ENCODE results near the gene MXRA5. TPM values are rescaled to one million over a fixed set of nuclear protein-coding genes. Genes with fewer than 3 reads are reported as not detected.
A peak's percentile ranks its signal among the peaks of the same experiment; 100 is the strongest.

MXRA5 gene
- total and polyA plus RNA-seq, 2 donors (not counting 3 experiments of a cell fraction or from before 2014, with no cell fraction given), result not detected

- intact Hi-C loops (cut with micrococcal nuclease) (no loop called here), dilution Hi-C loops (cut with MboI; ENCODE audit: extremely low pct_ligation_motif_present, low sequenced_read_pairs) (no loop called here)
- Histone ChIP-seq H3K9me3 (replicated peaks; ENCODE audit: control insufficient read depth, insufficient read depth, low read length) (no peaks in the 10 kb centered on the region), H3K36me3 (ENCODE audit: control insufficient read depth in 2 of 2, extremely low read depth in 1 of 2, insufficient read depth in 2 of 2, low read length in 2 of 2) (no peaks in the 10 kb centered on the region), H3K4me2 (ENCODE audit: insufficient read depth, low read length) (no peak overlapping the region), H3K27me3 (ENCODE audit: control insufficient read depth in 2 of 2, insufficient read depth in 2 of 2, low read length in 2 of 2) (no peaks in the 10 kb centered on the region), H3K27ac (ENCODE audit: insufficient read depth, low read depth, low read length) (no peak overlapping the region), H3K9ac (replicated peaks; ENCODE audit: extremely low read depth, insufficient read depth, low read length) (no peak overlapping the region), H2AFZ (ENCODE audit: low read depth, low read length) (no peak overlapping the region), H3K79me2 (ENCODE audit: control insufficient read depth, insufficient read depth, low read length) (no peaks in the 10 kb centered on the region), H4K20me1 (replicated peaks; ENCODE audit: control insufficient read depth, extremely low read depth, insufficient read depth, low read length) (no peaks in the 10 kb centered on the region), H3K4me3 (replicated peaks in 1 of 3; ENCODE audit: insufficient read depth in 1 of 3, low read depth in 1 of 3, low read length in 3 of 3) (no peak overlapping the region), H3K4me1 (ENCODE audit: control insufficient read depth, extremely low read depth, insufficient read depth, low read length) (peaks cover 2% of the 10 kb centered on the region), H3K9me1 (replicated peaks; ENCODE audit: control insufficient read depth, extremely low read depth, insufficient read depth, low read length) (no peaks in the 10 kb centered on the region)
- FAIRE-seq (no peak), DNase-seq (ENCODE audit: low read depth, low spot score) (peak; percentile 28)
- ChIA-PET CTCF (no interaction called here), POLR2A (no interaction called here)
- BruUV-seq (replicated peaks), result no TSS peak
- TF ChIP-seq FOS (IDR thresholded peaks at IDR 0.05; ENCODE audit: borderline replicate concordance, insufficient read depth, low read length), result no peak
- no peak for TF ChIP-seq POLR2A (IDR thresholded peaks at IDR 0.05; ENCODE audit: low read depth, low read length)
- TF ChIP-seq JUN (IDR thresholded peaks at IDR 0.05; ENCODE audit: borderline replicate concordance, insufficient read depth, insufficient read length, low read depth), result no peak
- TF ChIP-seq, protein P1, sequence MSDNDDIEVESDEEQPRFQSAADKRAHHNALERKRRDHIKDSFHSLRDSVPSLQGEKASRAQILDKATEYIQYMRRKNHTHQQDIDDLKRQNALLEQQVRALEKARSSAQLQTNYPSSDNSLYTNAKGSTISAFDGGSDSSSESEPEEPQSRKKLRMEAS (IDR thresholded peaks at IDR 0.05; ENCODE audit: insufficient read depth, insufficient read length), result no peak
- TF ChIP-seq GATA2 (IDR thresholded peaks at IDR 0.05; ENCODE audit: insufficient read depth, insufficient read length, low read depth, low read length), result peak; percentile 2
Measured at GRCh38 chrX:3286196-3286945, 60.1 kb downstream of the MXRA5 start.

- dilution Hi-C loops (cut with MboI; ENCODE audit: extremely low pct_ligation_motif_present, low sequenced_read_pairs), result no loop called here
- H3K9me1 ChIP-seq (replicated peaks; ENCODE audit: control insufficient read depth, extremely low read depth, insufficient read depth, low read length), result no peaks in the 10 kb centered on the region
- H2AFZ ChIP-seq (ENCODE audit: low read depth, low read length), result no peak overlapping the region
- FAIRE-seq (no peak), DNase-seq (ENCODE audit: low read depth, low spot score) (no peak)
- no TSS peak for BruUV-seq (replicated peaks)
- no peaks in the 10 kb centered on the region for H3K9me3 ChIP-seq (replicated peaks; ENCODE audit: control insufficient read depth, insufficient read depth, low read length)
- H4K20me1 ChIP-seq (replicated peaks; ENCODE audit: control insufficient read depth, extremely low read depth, insufficient read depth, low read length), result no peaks in the 10 kb centered on the region
- TF ChIP-seq, protein P1 (IDR thresholded peaks at IDR 0.05; ENCODE audit: insufficient read depth, insufficient read length), result no peak
- TF ChIP-seq POLR2AphosphoS5 (IDR thresholded peaks at IDR 0.05; ENCODE audit: insufficient read depth, low read depth, low read length) (no peak), FOS (IDR thresholded peaks at IDR 0.05; ENCODE audit: borderline replicate concordance, insufficient read depth, low read length) (no peak), CTCF (IDR thresholded peaks at IDR 0.05; ENCODE audit: extremely low read depth in 1 of 2, insufficient read depth in 1 of 2, low read depth in 1 of 2, low read length in 2 of 2) (no peak), POLR2A (IDR thresholded peaks at IDR 0.05; ENCODE audit: low read depth, low read length) (no peak), JUN (IDR thresholded peaks at IDR 0.05; ENCODE audit: borderline replicate concordance, insufficient read depth, insufficient read length, low read depth) (no peak), MYC (IDR thresholded peaks at IDR 0.05; ENCODE audit: low read depth, low read length) (no peak), EZH2 (IDR thresholded peaks at IDR 0.05; ENCODE audit: borderline replicate concordance, low read depth, low read length, severe bottlenecking) (no peak), GATA2 (IDR thresholded peaks at IDR 0.05; ENCODE audit: insufficient read depth, insufficient read length, low read depth, low read length) (no peak)
- POLR2A ChIA-PET, result no interaction called here
- CTCF ChIA-PET, result no interaction called here
- H3K4me2 ChIP-seq (ENCODE audit: insufficient read depth, low read length), result no peak overlapping the region
- no peak overlapping the region for H3K4me3 ChIP-seq (replicated peaks in 1 of 3; ENCODE audit: insufficient read depth in 1 of 3, low read depth in 1 of 3, low read length in 3 of 3)
- no peak overlapping the region for H3K9ac ChIP-seq (replicated peaks; ENCODE audit: extremely low read depth, insufficient read depth, low read length)
- H3K79me2 ChIP-seq (ENCODE audit: control insufficient read depth, insufficient read depth, low read length), result no peaks in the 10 kb centered on the region
- no peak overlapping the region for H3K27ac ChIP-seq (ENCODE audit: insufficient read depth, low read depth, low read length)
- no peaks in the 10 kb centered on the region for H3K4me1 ChIP-seq (ENCODE audit: control insufficient read depth, extremely low read depth, insufficient read depth, low read length)
- no peaks in the 10 kb centered on the region for H3K36me3 ChIP-seq (ENCODE audit: control insufficient read depth in 2 of 2, extremely low read depth in 1 of 2, insufficient read depth in 2 of 2, low read length in 2 of 2)
- intact Hi-C loops (cut with micrococcal nuclease), result no loop called here
- no peaks in the 10 kb centered on the region for H3K27me3 ChIP-seq (ENCODE audit: control insufficient read depth in 2 of 2, insufficient read depth in 2 of 2, low read length in 2 of 2)
Measured at GRCh38 chrX:3280706-3281105, 65.7 kb downstream of the MXRA5 start.
